Type B pancreatic cell (in vitro differentiated cells): ENCODE data around the gene DNAH9. TPM values are rescaled to one million over a fixed set of nuclear protein-coding genes. Genes with fewer than 3 reads are reported as not detected.
A peak's percentile ranks its signal among the peaks of the same experiment; 100 is the strongest.

Source experiments
- DNase-seq: peaks from one replicate; pipeline ENCODE4 v3.0.0; 2021; ENCODE audit warnings: mixed read lengths; ENCODE audit not compliant: unreplicated experiment; ENCODE audit errors: extremely low spot score
- H3K27ac Mint-ChIP-seq: 2 replicates; pipeline ENCODE4 v1.8.0; 2021; ENCODE audit warnings: mild to moderate bottlenecking, mixed read lengths
- H3K27me3 Mint-ChIP-seq: 2 replicates; pipeline ENCODE4 v1.8.0; 2021; ENCODE audit warnings: mixed read lengths
- H3K36me3 Mint-ChIP-seq: 2 replicates; pipeline ENCODE4 v1.8.0; 2021; ENCODE audit warnings: mixed read lengths
- H3K4me1 Mint-ChIP-seq: one replicate; pipeline ENCODE4 v1.8.0; 2021; ENCODE audit warnings: mixed read lengths; ENCODE audit not compliant: unreplicated experiment
- H3K4me3 Mint-ChIP-seq: 2 replicates; pipeline ENCODE4 v1.8.0; 2021; ENCODE audit warnings: mild to moderate bottlenecking, mixed read lengths
- H3K9me3 Mint-ChIP-seq: 2 replicates; pipeline ENCODE4 v1.8.0; 2021; ENCODE audit warnings: mixed read lengths
- CTCF ChIP-seq: fragments of 200-600 bp; sonication (generic); conservative IDR thresholded peaks from 2 replicates; pipeline ENCODE4 v1.5.0; 2021; ENCODE audit warnings: antibody characterized with exemption, mild to moderate bottlenecking
- total RNA-seq: library from RNA; stranded (reverse); gene quantifications from 2 replicates; pipeline ENCODE4 v1.2.1, GENCODE V29; 2021; ENCODE audit warnings: low replicate concordance

The DNAH9 gene
- total RNA-seq, 1 donor from 2014 or later, result 6.2 TPM

GRCh38 chr17:11909348-11909747 lies 311.1 kb downstream of the DNAH9 start:
- H3K27ac Mint-ChIP-seq, result no peak overlapping the region
- no peak for DNase-seq
- TF ChIP-seq CTCF, result peak; percentile 50

DNA sequence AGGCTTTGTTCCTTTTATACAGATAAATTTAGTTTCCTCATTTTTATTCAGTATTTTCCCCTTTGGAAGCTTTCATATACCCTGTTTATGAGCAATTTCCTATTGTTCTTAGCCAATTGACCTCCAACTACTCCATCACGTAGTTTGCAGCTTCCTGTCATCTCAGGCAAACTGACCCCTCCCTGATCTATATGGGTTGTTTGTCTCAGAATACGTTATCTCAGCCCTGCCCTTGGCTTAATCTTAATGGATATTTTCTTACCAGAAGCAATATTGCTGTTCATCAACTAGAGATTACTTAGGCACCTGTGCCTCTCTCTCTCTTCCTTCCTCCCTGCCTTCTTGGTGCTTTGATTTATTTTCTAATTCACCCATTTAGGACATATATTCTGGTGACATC lies 317.8 kb downstream of the DNAH9 start:
- Mint-ChIP-seq H3K27ac (no peak overlapping the region), H3K36me3 (no peaks in the 10 kb centered on the region), H3K9me3 (no peaks in the 10 kb centered on the region), H3K27me3 (no peaks in the 10 kb centered on the region), H3K4me1 (no peaks in the 10 kb centered on the region), H3K4me3 (no peak overlapping the region)
- TF ChIP-seq CTCF, result no peak
- no peak for DNase-seq

More at GRCh38 chr17:11909348-11909747, 311.1 kb downstream of the DNAH9 start:
- no peaks in the 10 kb centered on the region for H3K9me3 Mint-ChIP-seq
- H3K27me3 Mint-ChIP-seq, result no peaks in the 10 kb centered on the region
- H3K4me3 Mint-ChIP-seq, result no peak overlapping the region
- H3K36me3 Mint-ChIP-seq, result no peaks in the 10 kb centered on the region
- H3K4me1 Mint-ChIP-seq, result no peaks in the 10 kb centered on the region

- no peak for TF ChIP-seq CTCF
- Mint-ChIP-seq H3K4me1 (no peaks in the 10 kb centered on the region), H3K9me3 (no peaks in the 10 kb centered on the region), H3K27ac (no peak overlapping the region), H3K27me3 (no peaks in the 10 kb centered on the region), H3K4me3 (no peak overlapping the region), H3K36me3 (no peaks in the 10 kb centered on the region)
- no peak for DNase-seq
These were observed 319.1 kb downstream of the DNAH9 start for GRCh38 chr17:11917415-11917814.

GRCh38 chr17:11921296-11921695 lies 323.0 kb downstream of the DNAH9 start:
- Mint-ChIP-seq H3K9me3 (no peaks in the 10 kb centered on the region), H3K36me3 (peaks cover 4% of the 10 kb centered on the region), H3K27me3 (no peaks in the 10 kb centered on the region), H3K4me1 (no peaks in the 10 kb centered on the region), H3K4me3 (no peak overlapping the region), H3K27ac (no peak overlapping the region)
- no peak for TF ChIP-seq CTCF
- DNase-seq, result no peak

DNA sequence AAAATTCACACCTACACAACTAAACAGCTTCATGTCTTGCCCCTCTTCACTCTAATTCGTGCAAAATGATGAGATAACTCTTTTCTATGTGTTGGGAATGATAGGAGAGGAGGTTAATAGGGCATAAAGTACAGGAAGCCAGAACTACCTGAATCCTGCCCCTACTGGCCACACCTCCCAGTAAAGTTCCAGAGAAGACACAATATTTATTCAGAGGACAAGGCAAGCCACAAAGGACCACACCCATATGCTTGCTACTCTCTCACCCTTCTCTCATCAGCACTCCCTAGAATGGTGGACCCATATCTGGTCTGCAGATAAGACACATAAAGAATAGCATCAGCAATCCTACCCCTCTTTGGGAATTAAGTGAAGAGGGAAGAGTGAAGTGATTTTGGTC lies 324.4 kb downstream of the DNAH9 start:
- no peak overlapping the region for H3K4me3 Mint-ChIP-seq
- H3K27me3 Mint-ChIP-seq, result no peaks in the 10 kb centered on the region
- H3K9me3 Mint-ChIP-seq, result no peaks in the 10 kb centered on the region
- no peaks in the 10 kb centered on the region for H3K4me1 Mint-ChIP-seq
- peaks cover 4% of the 10 kb centered on the region for H3K36me3 Mint-ChIP-seq
- no peak for DNase-seq
- H3K27ac Mint-ChIP-seq, result no peak overlapping the region
- TF ChIP-seq CTCF, result no peak

GRCh38 chr17:11924076-11924475 lies 325.8 kb downstream of the DNAH9 start:
- peaks cover 4% of the 10 kb centered on the region for H3K36me3 Mint-ChIP-seq
- no peak for DNase-seq
- no peak for TF ChIP-seq CTCF
- peaks cover 5% of the 10 kb centered on the region for H3K27me3 Mint-ChIP-seq
- H3K27ac Mint-ChIP-seq, result no peak overlapping the region
- no peak overlapping the region for H3K4me3 Mint-ChIP-seq
- H3K4me1 Mint-ChIP-seq, result no peaks in the 10 kb centered on the region
- H3K9me3 Mint-ChIP-seq, result no peaks in the 10 kb centered on the region
